ENCODE data around the gene GMDS. TPM values are rescaled to one million over a fixed set of nuclear protein-coding genes. Genes with fewer than 3 reads are reported as not detected.

The GMDS gene
- total RNA-seq, 2 experiments from 2014 or later, result 29.2 to 34.3 TPM

DNA sequence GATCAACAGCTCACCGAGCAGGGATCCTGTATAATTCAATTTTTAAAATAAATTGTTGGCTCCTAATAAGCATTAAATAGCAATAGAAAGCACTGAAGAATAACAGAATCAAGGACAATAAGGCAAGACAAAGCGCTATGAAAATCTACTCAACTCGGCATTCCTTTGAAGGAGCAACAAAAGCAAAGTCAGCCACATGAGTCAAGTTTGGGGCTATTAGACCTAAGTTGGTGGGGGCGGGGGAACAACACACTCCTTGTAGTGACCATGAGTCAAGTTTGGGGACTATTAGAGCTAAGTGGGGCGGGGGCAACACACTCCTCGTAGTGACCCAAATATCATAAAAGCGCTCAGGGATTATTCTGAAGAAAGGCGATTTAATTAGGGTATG is 515.7 kb downstream of the GMDS start:
- Mint-ChIP-seq H3K4me1 (peaks cover under 1% of the 10 kb centered on the region), H3K4me3 (no peak overlapping the region), H3K36me3 (peaks cover 22% of the 10 kb centered on the region), H3K9me3 (no peaks in the 10 kb centered on the region), H3K27me3 (no peaks in the 10 kb centered on the region), H3K27ac (no peak overlapping the region)
- POLR2A ChIA-PET, result no interaction called here
- no peak for ATAC-seq (ENCODE audit: low read depth)
- DNase-seq, result no peak

DNA sequence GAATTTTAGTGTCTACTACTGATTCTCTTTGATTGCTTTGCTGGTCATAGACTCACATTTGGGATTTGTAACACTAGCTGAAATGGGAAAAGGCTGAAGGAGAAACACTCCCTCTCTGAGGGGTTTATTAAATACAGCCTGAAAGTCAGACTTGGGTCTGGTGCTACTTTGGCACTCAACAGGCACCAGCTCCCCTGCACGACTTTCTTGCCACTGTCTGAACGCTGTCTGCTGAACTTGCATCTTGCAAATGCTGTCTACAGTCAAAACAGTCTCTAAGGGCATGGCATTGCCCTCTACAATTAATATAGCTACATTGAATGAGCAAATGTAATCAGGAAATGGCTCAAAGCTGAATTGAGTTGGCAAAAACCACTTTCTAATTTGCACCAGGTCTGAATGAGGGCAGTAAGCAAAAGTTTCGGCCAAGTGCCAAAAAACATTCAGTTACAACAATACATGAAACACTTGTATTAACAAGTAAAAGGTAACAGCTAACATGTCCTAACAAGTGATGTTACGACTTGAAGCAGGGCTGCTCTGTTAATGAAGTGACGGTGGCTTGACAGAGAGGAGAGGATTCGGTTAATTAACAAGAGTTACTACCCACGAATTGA is 516.2 kb downstream of the GMDS start:
- no peak for DNase-seq
- Mint-ChIP-seq H3K9me3 (no peaks in the 10 kb centered on the region), H3K27ac (no peak overlapping the region), H3K27me3 (no peaks in the 10 kb centered on the region), H3K4me1 (peaks cover 2% of the 10 kb centered on the region), H3K36me3 (peaks cover 23% of the 10 kb centered on the region), H3K4me3 (no peak overlapping the region)
- ATAC-seq (ENCODE audit: low read depth), result no peak
- POLR2A ChIA-PET, result no interaction called here

- H3K27ac Mint-ChIP-seq, result no peak overlapping the region
These were observed 519.0 kb downstream of the GMDS start for GRCh38 chr6:1726341-1726768.

DNA sequence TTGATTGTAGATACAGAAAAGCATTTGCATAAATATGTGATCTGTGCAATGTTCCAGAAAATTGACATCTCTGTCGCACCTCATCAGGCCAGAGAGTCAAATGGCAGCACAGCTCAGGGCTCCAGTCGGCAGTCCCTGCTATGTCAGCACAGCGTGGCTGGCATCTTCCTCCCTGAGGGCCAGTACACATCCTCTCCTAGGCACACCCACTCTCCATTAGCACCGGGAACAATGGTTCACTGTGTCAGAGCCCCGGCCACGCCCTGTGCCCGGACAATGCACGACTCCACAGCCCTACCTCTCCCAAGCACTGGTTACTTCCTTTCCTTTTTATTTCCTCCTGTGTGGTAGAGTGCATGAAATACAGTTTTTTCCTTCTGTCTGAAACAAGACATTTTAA is 520.8 kb downstream of the GMDS start:
- Mint-ChIP-seq H3K4me3 (no peak overlapping the region), H3K9me3 (no peaks in the 10 kb centered on the region), H3K4me1 (peaks cover 2% of the 10 kb centered on the region), H3K27ac (no peak overlapping the region), H3K27me3 (no peaks in the 10 kb centered on the region), H3K36me3 (peaks cover 17% of the 10 kb centered on the region)
- DNase-seq (no peak), ATAC-seq (ENCODE audit: low read depth) (no peak)
- POLR2A ChIA-PET, result no interaction called here

More at GRCh38 chr6:1726341-1726768, 519.0 kb downstream of the GMDS start:
- no peak for DNase-seq
- H3K4me3 Mint-ChIP-seq, result no peak overlapping the region
- POLR2A ChIA-PET, result no interaction called here
- H3K36me3 Mint-ChIP-seq, result peaks cover 23% of the 10 kb centered on the region
- no peak for ATAC-seq (ENCODE audit: low read depth)
- H3K9me3 Mint-ChIP-seq, result no peaks in the 10 kb centered on the region
- H3K4me1 Mint-ChIP-seq, result peaks cover 2% of the 10 kb centered on the region
- H3K27me3 Mint-ChIP-seq, result no peaks in the 10 kb centered on the region

GRCh38 chr6:1724124-1724523 is 521.3 kb downstream of the GMDS start:
- Mint-ChIP-seq H3K36me3 (peaks cover 17% of the 10 kb centered on the region), H3K4me1 (peaks cover 2% of the 10 kb centered on the region), H3K27me3 (no peaks in the 10 kb centered on the region), H3K4me3 (no peak overlapping the region), H3K9me3 (no peaks in the 10 kb centered on the region), H3K27ac (no peak overlapping the region)
- no peak for ATAC-seq (ENCODE audit: low read depth)
- POLR2A ChIA-PET, result no interaction called here
- no peak for DNase-seq

DNA sequence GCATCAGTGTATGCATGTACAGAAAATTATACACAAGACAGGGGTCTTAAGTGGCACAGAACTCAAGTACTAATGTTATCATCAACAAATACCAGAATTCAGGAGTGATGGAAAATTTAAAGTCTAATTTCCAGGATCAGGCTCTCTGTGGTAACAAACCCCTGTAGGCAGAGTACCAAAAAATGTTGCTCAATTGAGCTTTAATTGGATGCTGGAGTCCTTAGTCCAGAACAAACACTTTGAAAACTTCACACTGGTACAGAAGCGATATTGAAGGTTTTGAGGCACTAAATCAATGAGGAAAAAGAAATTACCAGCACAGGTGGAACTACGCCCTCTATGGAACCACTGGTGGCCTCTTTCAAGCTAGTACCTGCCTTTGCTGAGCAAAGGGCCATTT is 522.6 kb downstream of the GMDS start:
- Mint-ChIP-seq H3K27me3 (no peaks in the 10 kb centered on the region), H3K4me1 (peaks cover 2% of the 10 kb centered on the region), H3K27ac (no peak overlapping the region), H3K9me3 (no peaks in the 10 kb centered on the region), H3K4me3 (no peak overlapping the region), H3K36me3 (peaks cover 17% of the 10 kb centered on the region)
- DNase-seq (no peak), ATAC-seq (ENCODE audit: low read depth) (no peak)
- POLR2A ChIA-PET, result no interaction called here

DNA sequence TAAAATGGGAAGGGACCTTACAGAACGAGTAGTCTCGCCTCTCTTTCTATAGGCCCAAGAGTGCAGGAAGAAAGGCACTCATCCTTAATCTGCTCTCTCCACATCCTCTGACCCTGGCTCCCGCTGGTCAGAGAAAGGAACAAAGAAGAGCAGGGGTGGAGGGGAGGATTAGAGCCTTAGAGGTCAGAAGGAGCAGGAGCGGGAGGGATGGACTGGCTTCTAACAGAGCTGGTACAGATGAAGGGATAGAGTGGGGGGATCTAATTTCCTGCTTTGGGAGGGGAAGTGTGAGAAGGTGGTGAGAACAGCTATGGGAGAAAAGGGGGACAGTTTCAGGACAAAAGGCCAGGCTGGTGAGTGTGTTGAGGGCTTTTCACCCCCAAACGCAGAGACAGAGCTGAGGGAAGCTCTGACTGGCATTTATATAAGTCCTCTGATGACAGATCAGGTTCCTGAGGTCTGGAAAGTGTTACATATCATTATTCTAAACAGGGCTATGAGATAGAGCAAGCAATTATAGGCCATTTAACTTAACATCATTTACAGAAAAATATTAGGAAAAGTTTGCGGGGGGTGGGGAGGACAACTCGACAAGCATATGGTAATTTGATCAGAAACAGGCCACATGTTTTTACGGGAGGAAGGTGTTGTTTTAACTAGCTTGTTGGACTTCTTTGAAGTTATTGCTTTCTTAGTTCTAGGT is 524.6 kb downstream of the GMDS start:
- peaks cover 14% of the 10 kb centered on the region for H3K36me3 Mint-ChIP-seq
- H3K9me3 Mint-ChIP-seq, result no peaks in the 10 kb centered on the region
- no peak for DNase-seq
- no peak overlapping the region for H3K4me3 Mint-ChIP-seq
- H3K27me3 Mint-ChIP-seq, result no peaks in the 10 kb centered on the region
- no peak overlapping the region for H3K27ac Mint-ChIP-seq
- POLR2A ChIA-PET, result no interaction called here
- peaks cover 2% of the 10 kb centered on the region for H3K4me1 Mint-ChIP-seq
- no peak for ATAC-seq (ENCODE audit: low read depth)

GRCh38 chr6:1719922-1720321 is 525.5 kb downstream of the GMDS start:
- Mint-ChIP-seq H3K9me3 (no peaks in the 10 kb centered on the region), H3K4me3 (no peak overlapping the region), H3K36me3 (peaks cover 7% of the 10 kb centered on the region), H3K4me1 (peaks cover 2% of the 10 kb centered on the region), H3K27me3 (no peaks in the 10 kb centered on the region), H3K27ac (no peak overlapping the region)
- POLR2A ChIA-PET, result no interaction called here
- DNase-seq (no peak), ATAC-seq (ENCODE audit: low read depth) (no peak)

GRCh38 chr6:1716868-1717267 is 528.5 kb downstream of the GMDS start:
- POLR2A ChIA-PET, result no interaction called here
- Mint-ChIP-seq H3K4me1 (no peaks in the 10 kb centered on the region), H3K27ac (no peak overlapping the region), H3K4me3 (no peak overlapping the region), H3K27me3 (no peaks in the 10 kb centered on the region), H3K36me3 (peaks cover 3% of the 10 kb centered on the region), H3K9me3 (no peaks in the 10 kb centered on the region)
- ATAC-seq (ENCODE audit: low read depth) (no peak), DNase-seq (no peak)

GRCh38 chr6:1716396-1716795 is 529.0 kb downstream of the GMDS start:
- ATAC-seq (ENCODE audit: low read depth), result no peak

DNA sequence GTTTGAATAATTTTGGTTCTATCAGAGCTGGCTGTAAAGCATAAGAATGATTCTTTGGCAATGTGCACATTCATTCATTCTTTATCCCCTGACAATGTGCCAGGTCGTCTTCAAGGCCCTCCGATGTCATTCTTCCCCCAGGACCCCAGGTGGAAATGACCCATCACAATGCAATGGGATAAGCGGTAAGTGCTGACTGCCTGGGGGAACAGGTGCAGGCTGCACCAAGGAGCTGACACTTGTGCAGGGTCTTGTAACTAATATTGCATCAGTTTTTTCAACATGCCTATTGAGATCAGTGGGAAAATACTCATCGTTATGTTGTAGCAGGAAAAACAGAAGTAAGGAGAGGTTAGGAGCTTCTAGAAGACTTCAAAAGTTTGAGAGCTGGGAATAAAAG is 530.1 kb downstream of the GMDS start:
- DNase-seq (no peak), ATAC-seq (ENCODE audit: low read depth) (no peak)
- H3K4me3 Mint-ChIP-seq, result no peak overlapping the region
- H3K9me3 Mint-ChIP-seq, result no peaks in the 10 kb centered on the region
- peaks cover 3% of the 10 kb centered on the region for H3K36me3 Mint-ChIP-seq
- no peaks in the 10 kb centered on the region for H3K4me1 Mint-ChIP-seq
- no peaks in the 10 kb centered on the region for H3K27me3 Mint-ChIP-seq
- POLR2A ChIA-PET, result no interaction called here
- H3K27ac Mint-ChIP-seq, result no peak overlapping the region

More at GRCh38 chr6:1716396-1716795, 529.0 kb downstream of the GMDS start:
- H3K4me1 Mint-ChIP-seq, result no peaks in the 10 kb centered on the region
- POLR2A ChIA-PET, result no interaction called here
- no peaks in the 10 kb centered on the region for H3K9me3 Mint-ChIP-seq
- DNase-seq, result no peak
- H3K27me3 Mint-ChIP-seq, result no peaks in the 10 kb centered on the region
- H3K4me3 Mint-ChIP-seq, result no peak overlapping the region
- H3K36me3 Mint-ChIP-seq, result peaks cover 3% of the 10 kb centered on the region
- no peak overlapping the region for H3K27ac Mint-ChIP-seq

DNA sequence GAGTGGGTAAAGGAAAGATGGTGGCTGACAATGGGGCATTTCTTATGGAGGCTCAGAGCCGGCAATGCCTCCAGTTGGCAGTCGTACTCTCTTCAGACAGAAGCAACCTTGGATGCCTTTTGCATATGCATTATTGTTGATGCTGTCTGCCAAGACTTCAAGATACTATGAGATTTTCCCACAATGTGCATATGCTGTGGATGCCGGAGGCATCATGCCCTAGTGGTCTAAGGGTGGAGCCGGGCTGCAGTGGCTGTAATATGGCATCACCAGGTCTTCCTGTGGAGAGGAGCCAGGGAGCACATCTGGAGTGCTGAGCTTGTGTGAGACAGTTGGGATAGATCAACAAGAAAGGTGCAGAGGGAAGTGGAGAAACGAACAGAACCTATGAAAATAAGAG is 530.8 kb downstream of the GMDS start:
- ATAC-seq (ENCODE audit: low read depth) (no peak), DNase-seq (no peak)
- H3K4me3 Mint-ChIP-seq, result no peak overlapping the region
- H3K4me1 Mint-ChIP-seq, result no peaks in the 10 kb centered on the region
- H3K9me3 Mint-ChIP-seq, result no peaks in the 10 kb centered on the region
- no peak overlapping the region for H3K27ac Mint-ChIP-seq
- peaks cover 3% of the 10 kb centered on the region for H3K36me3 Mint-ChIP-seq
- POLR2A ChIA-PET, result no interaction called here
- no peaks in the 10 kb centered on the region for H3K27me3 Mint-ChIP-seq

GRCh38 chr6:1713016-1713600 is 532.3 kb downstream of the GMDS start:
- H3K27ac Mint-ChIP-seq, result no peak overlapping the region
- ATAC-seq (ENCODE audit: low read depth) (no peak), DNase-seq (no peak)
- no peak overlapping the region for H3K4me3 Mint-ChIP-seq
- H3K9me3 Mint-ChIP-seq, result no peaks in the 10 kb centered on the region
- H3K36me3 Mint-ChIP-seq, result peaks cover 3% of the 10 kb centered on the region
- no peaks in the 10 kb centered on the region for H3K4me1 Mint-ChIP-seq
- POLR2A ChIA-PET, result no interaction called here
- no peaks in the 10 kb centered on the region for H3K27me3 Mint-ChIP-seq

- Mint-ChIP-seq H3K27ac (no peak overlapping the region), H3K36me3 (peaks cover 3% of the 10 kb centered on the region), H3K4me3 (no peak overlapping the region), H3K27me3 (no peaks in the 10 kb centered on the region), H3K9me3 (no peaks in the 10 kb centered on the region), H3K4me1 (no peaks in the 10 kb centered on the region)
- DNase-seq (no peak), ATAC-seq (ENCODE audit: low read depth) (no peak)
- POLR2A ChIA-PET, result no interaction called here
These were observed 533.0 kb downstream of the GMDS start for GRCh38 chr6:1712451-1712850.

Data from activated naive CD8-positive, alpha-beta T cell treated with anti-CD3 and anti-CD28 coated beads, Interleukin-2, amount 10 ng/mL, durations not matched to agents 7 days and 5 days (primary cell).